Stimulated activated effector memory CD8-positive, alpha-beta T cell treated with anti-CD3 and anti-CD28 coated beads, Interleukin-12 subunit alpha, Interleukin-12 subunit beta, amount 100 ng/mL, for 72 hours (primary cell): Measurements from ENCODE around the gene TBC1D9B.

ENCODE experiments used
- ATAC-seq: fragments of 150-1000 bp; cut with Tn5 transposase; 2 replicates; pipeline ENCODE4 v1.10.0; 2021
- DNase-seq, 2 donors: peaks; one replicate each; pipeline ENCODE4 v3.0.0; 2021 to 2022; ENCODE audit warnings: low spot score in 2 of 2
- H3K27ac Mint-ChIP-seq: one replicate; pipeline ENCODE4 v1.8.0; 2022; ENCODE audit warnings: mild to moderate bottlenecking, mixed read lengths
- H3K36me3 Mint-ChIP-seq: one replicate; pipeline ENCODE4 v1.8.0; 2022; ENCODE audit warnings: mild to moderate bottlenecking, mixed read lengths
- H3K4me1 Mint-ChIP-seq: one replicate; pipeline ENCODE4 v1.8.0; 2022; ENCODE audit warnings: mixed read lengths
- H3K4me3 Mint-ChIP-seq: one replicate; pipeline ENCODE4 v1.8.0; 2022; ENCODE audit warnings: mild to moderate bottlenecking, mixed read lengths
- H3K9me3 Mint-ChIP-seq: one replicate; pipeline ENCODE4 v1.8.0; 2022; ENCODE audit warnings: mixed read lengths

The TBC1D9B gene

GRCh38 chr5:179818746-179819295 lies 88.9 kb downstream of the TBC1D9B start:
- ATAC-seq (peak; percentile 82), DNase-seq (peak; percentile 82 to 94)
- peaks cover 54% of the 10 kb centered on the region for H3K36me3 Mint-ChIP-seq
- H3K9me3 Mint-ChIP-seq, result no peaks in the 10 kb centered on the region
- H3K4me3 Mint-ChIP-seq, result peak overlapping the region; percentile 88
- peak overlapping the region; percentile 97 for H3K27ac Mint-ChIP-seq
- H3K4me1 Mint-ChIP-seq, result peaks cover 52% of the 10 kb centered on the region

GRCh38 chr5:179817890-179818745 lies 89.6 kb downstream of the TBC1D9B start:
- Mint-ChIP-seq H3K9me3 (no peaks in the 10 kb centered on the region), H3K27ac (peak overlapping the region; percentile 97), H3K36me3 (peaks cover 47% of the 10 kb centered on the region), H3K4me3 (peak overlapping the region; percentile 88), H3K4me1 (peaks cover 51% of the 10 kb centered on the region)
- ATAC-seq, result no peak
- no peak for DNase-seq

- Mint-ChIP-seq H3K4me1 (peaks cover 45% of the 10 kb centered on the region), H3K9me3 (no peaks in the 10 kb centered on the region), H3K27ac (peak overlapping the region; percentile 97), H3K4me3 (peak overlapping the region; percentile 88), H3K36me3 (peaks cover 47% of the 10 kb centered on the region)
- no peak for ATAC-seq
- DNase-seq, result no peak
Measured at GRCh38 chr5:179817470-179817840, 90.2 kb downstream of the TBC1D9B start.

GRCh38 chr5:179816796-179817469 lies 90.8 kb downstream of the TBC1D9B start:
- Mint-ChIP-seq H3K4me3 (peak overlapping the region; percentile 88), H3K9me3 (no peaks in the 10 kb centered on the region), H3K36me3 (peaks cover 42% of the 10 kb centered on the region), H3K27ac (peak overlapping the region; percentile 97), H3K4me1 (peaks cover 40% of the 10 kb centered on the region)
- DNase-seq (no peak), ATAC-seq (no peak)

- Mint-ChIP-seq H3K4me1 (peaks cover 34% of the 10 kb centered on the region), H3K4me3 (no peak overlapping the region), H3K27ac (no peak overlapping the region), H3K36me3 (peaks cover 37% of the 10 kb centered on the region), H3K9me3 (no peaks in the 10 kb centered on the region)
- ATAC-seq (no peak), DNase-seq (no peak)
Measured at GRCh38 chr5:179816401-179816795, 91.3 kb downstream of the TBC1D9B start.

GRCh38 chr5:179815491-179816249 lies 92.0 kb downstream of the TBC1D9B start:
- peaks cover 33% of the 10 kb centered on the region for H3K36me3 Mint-ChIP-seq
- no peak for ATAC-seq
- H3K9me3 Mint-ChIP-seq, result no peaks in the 10 kb centered on the region
- peak overlapping the region; percentile 33 for H3K4me3 Mint-ChIP-seq
- no peak overlapping the region for H3K27ac Mint-ChIP-seq
- H3K4me1 Mint-ChIP-seq, result peaks cover 34% of the 10 kb centered on the region
- no peak for DNase-seq

GRCh38 chr5:179814090-179814489 lies 93.6 kb downstream of the TBC1D9B start:
- Mint-ChIP-seq H3K27ac (no peak overlapping the region), H3K9me3 (no peaks in the 10 kb centered on the region), H3K4me1 (peaks cover 23% of the 10 kb centered on the region), H3K36me3 (peaks cover 19% of the 10 kb centered on the region), H3K4me3 (no peak overlapping the region)
- ATAC-seq (no peak), DNase-seq (no peak)

- peaks cover 11% of the 10 kb centered on the region for H3K36me3 Mint-ChIP-seq
- DNase-seq, result no peak
- H3K27ac Mint-ChIP-seq, result no peak overlapping the region
Measured at GRCh38 chr5:179812997-179813607, 94.6 kb downstream of the TBC1D9B start.

GRCh38 chr5:179812135-179812825 lies 95.4 kb downstream of the TBC1D9B start:
- Mint-ChIP-seq H3K4me1 (peaks cover 7% of the 10 kb centered on the region), H3K36me3 (peaks cover 8% of the 10 kb centered on the region), H3K27ac (no peak overlapping the region), H3K4me3 (no peak overlapping the region), H3K9me3 (no peaks in the 10 kb centered on the region)
- ATAC-seq, result no peak
- no peak for DNase-seq

More at GRCh38 chr5:179812997-179813607, 94.6 kb downstream of the TBC1D9B start:
- peaks cover 15% of the 10 kb centered on the region for H3K4me1 Mint-ChIP-seq
- H3K4me3 Mint-ChIP-seq, result no peak overlapping the region
- no peak for ATAC-seq
- no peaks in the 10 kb centered on the region for H3K9me3 Mint-ChIP-seq
